K562 (cell line): ENCODE results near the gene RASSF1. TPM values are rescaled to one million over a fixed set of nuclear protein-coding genes. Genes with fewer than 3 reads are reported as not detected.
A peak's percentile ranks its signal among the peaks of the same experiment; 100 is the strongest.

Experiments used
- ARNT ChIP-seq, 2 experiments: fragments of 450-650 bp; IDR thresholded peaks; 2 replicates each; pipeline ENCODE4 v1.6.1; 2016; ENCODE audit warnings: mild to moderate bottlenecking in 1 of 2
- ATF1 ChIP-seq, 2 experiments: fragments of 450-650 bp in 1 of 2; IDR thresholded peaks; 2 replicates each; pipeline ENCODE4 v1.6.1; 2016; ENCODE audit warnings: missing compliant biosample characterization in 1 of 2, missing genetic modification characterization in 1 of 2
- CHCHD3 ChIP-seq: fragments of 250-450 bp; sonication (Bioruptor Pico); IDR thresholded peaks from 2 replicates; pipeline ENCODE4 v2.1.2; 2022; ENCODE audit warnings: mild to moderate bottlenecking
- CHD4 ChIP-seq: fragments of 200-600 bp; sonication (generic); IDR thresholded peaks from 3 replicates; pipeline ENCODE4 v1.6.1; 2012; ENCODE audit warnings: low read depth, mild to moderate bottlenecking, mixed read lengths, low read length, inconsistent platforms; ENCODE audit not compliant: insufficient read depth, insufficient replicate concordance, poor library complexity, severe bottlenecking
- ELK3 ChIP-seq: fragments of 450-650 bp; formaldehyde crosslinking; IDR thresholded peaks from 2 replicates; pipeline ENCODE4 v1.4.0; 2020; ENCODE audit warnings: mild to moderate bottlenecking
- HDAC6 ChIP-seq: IDR thresholded peaks from 2 replicates; pipeline ENCODE4 v1.6.1; 2012; ENCODE audit warnings: low read depth, mild to moderate bottlenecking, control low read depth, inconsistent platforms, low read length, moderate library complexity
- HEY1 ChIP-seq: fragments of 250-450 bp; sonication (Bioruptor Pico); IDR thresholded peaks from 2 replicates; pipeline ENCODE4 v1.5.0; 2020; ENCODE audit warnings: mild to moderate bottlenecking, moderate library complexity, borderline replicate concordance
- HOMEZ ChIP-seq: fragments of 250-450 bp; sonication (Bioruptor Pico); IDR thresholded peaks from 2 replicates; pipeline ENCODE4 v1.4.0; 2020; ENCODE audit warnings: mild to moderate bottlenecking, moderate library complexity
- IFI16 ChIP-seq: fragments of 250-450 bp; sonication (Bioruptor Pico); IDR thresholded peaks from 2 replicates; pipeline ENCODE4 v2.1.2; 2022; ENCODE audit warnings: mild to moderate bottlenecking, inconsistent platforms
- NR2F6 ChIP-seq: fragments of 450-650 bp; formaldehyde crosslinking; IDR thresholded peaks from 2 replicates; pipeline ENCODE4 v1.4.0; 2020; ENCODE audit warnings: mild to moderate bottlenecking
- PCBP2 ChIP-seq: fragments of 200-400 bp; formaldehyde crosslinking; IDR thresholded peaks from 2 replicates; pipeline ENCODE4 v1.6.1; 2018; ENCODE audit warnings: low read length, low read depth, mild to moderate bottlenecking, moderate library complexity; ENCODE audit not compliant: poor library complexity, severe bottlenecking
- PHB ChIP-seq: fragments of 250-450 bp; sonication (Bioruptor Pico); IDR thresholded peaks from 2 replicates; pipeline ENCODE4 v1.5.0; 2021
- PHF20 ChIP-seq: fragments of 450-650 bp; IDR thresholded peaks from 2 replicates; pipeline ENCODE4 v1.6.1; 2018; ENCODE audit not compliant: partially characterized antibody
- USF2 ChIP-seq: sonication (generic); formaldehyde crosslinking; IDR thresholded peaks from 2 replicates; pipeline ENCODE4 v1.5.0; 2020; ENCODE audit warnings: missing genetic modification reagents
- ZNF12 ChIP-seq: sonication (generic); formaldehyde crosslinking; IDR thresholded peaks from 2 replicates; pipeline ENCODE4 v1.4.0; 2020; ENCODE audit warnings: mild to moderate bottlenecking, missing genetic modification reagents
- ZNF197 ChIP-seq: fragments of 200-800 bp; sonication (Bioruptor generic); IDR thresholded peaks from 2 replicates; pipeline ENCODE4 v1.6.1; 2016; ENCODE audit warnings: low read depth, missing genetic modification characterization, missing compliant biosample characterization
- ZNF217 ChIP-seq: sonication (generic); formaldehyde crosslinking; IDR thresholded peaks from 2 replicates; pipeline ENCODE4 v1.8.0; 2022; ENCODE audit warnings: mild to moderate bottlenecking, missing genetic modification reagents
- ZNF431 ChIP-seq: sonication (generic); formaldehyde crosslinking; IDR thresholded peaks from 2 replicates; pipeline ENCODE4 v1.8.0; 2022; ENCODE audit warnings: mild to moderate bottlenecking, missing genetic modification reagents
- polyA plus RNA-seq, 8 experiments: library from polyadenylated mRNA; depleted of rRNA in 4 of 8; stranded (reverse) in 5 of 8; unstranded in 3 of 8; fragments of >200 nt; fragmentation: Nextera tagmentation in 2 of 8; fragmentation: Illumina TruSeq in 1 of 8; extraction: Ambion mirVana in 2 of 8; extraction: Trizol in 1 of 8; gene quantifications; 2 replicates each; pipeline versions ENCODE4 v1.2.1 to v1.2.3, GENCODE V29; 2011 to 2014; ENCODE audit warnings: inconsistent platforms in 1 of 8, missing spikeins in 1 of 8
- total RNA-seq, 7 experiments: library from RNA; depleted of rRNA in 6 of 7; stranded (reverse); fragments of >200 nt in 6 of 7; fragmentation: Illumina TruSeq in 2 of 7; extraction: Trizol in 2 of 7; gene quantifications; 2 replicates each; pipeline versions ENCODE4 v1.2.1 to v1.2.3, GENCODE V29; 2011 to 2021; ENCODE audit warnings: low replicate concordance in 1 of 7
- TF ChIP-seq, protein P1 (sequence below): IDR thresholded peaks from 2 replicates; pipeline ENCODE4 v1.6.1; 2012; ENCODE audit warnings: low read depth, low read length, improper control_type of control experiment, borderline replicate concordance

RASSF1 gene
- total and polyA plus RNA-seq, 9 of the 15 experiments (the other 6 are each of a cell fraction or from before 2014, with no cell fraction given), result 3.6 to 57.1 (median 24.6) TPM

- TF ChIP-seq, protein P1, sequence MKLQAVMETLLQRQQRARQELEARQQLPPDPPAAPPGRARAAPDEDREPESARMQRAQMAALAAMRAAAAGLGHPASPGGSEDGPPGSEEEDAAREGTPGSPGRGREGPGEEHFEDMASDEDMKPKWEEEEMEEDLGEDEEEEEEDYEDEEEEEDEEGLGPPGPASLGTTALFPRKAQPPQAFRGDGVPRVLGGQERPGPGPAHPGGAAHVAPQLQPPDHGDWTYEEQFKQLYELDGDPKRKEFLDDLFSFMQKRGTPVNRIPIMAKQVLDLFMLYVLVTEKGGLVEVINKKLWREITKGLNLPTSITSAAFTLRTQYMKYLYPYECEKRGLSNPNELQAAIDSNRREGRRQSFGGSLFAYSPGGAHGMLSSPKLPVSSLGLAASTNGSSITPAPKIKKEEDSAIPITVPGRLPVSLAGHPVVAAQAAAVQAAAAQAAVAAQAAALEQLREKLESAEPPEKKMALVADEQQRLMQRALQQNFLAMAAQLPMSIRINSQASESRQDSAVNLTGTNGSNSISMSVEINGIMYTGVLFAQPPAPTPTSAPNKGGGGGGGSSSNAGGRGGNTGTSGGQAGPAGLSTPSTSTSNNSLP, result no peak
- TF ChIP-seq HOMEZ (CRISPR knock-in tag) (no peak), ARNT (IDR thresholded peaks at IDR 0.05) (no peak), ZNF12 (CRISPR knock-in tag) (no peak; the same call in 1 of the 2 replicates), CHCHD3 (no peak), PHB (CRISPR knock-in tag) (no peak), PCBP2 (no peak), ATF1 (CRISPR knock-in tag; IDR thresholded peaks at IDR 0.05) (peak; percentile 36; the same call in 1 of the 2 replicates), ATF1 (tag; IDR thresholded peaks at IDR 0.05) (peak; percentile 96), NR2F6 (CRISPR knock-in tag) (no peak), HEY1 (CRISPR knock-in tag) (no peak), ZNF431 (no peak), ZNF217 (CRISPR knock-in tag) (no peak), PHF20 (peak; percentile 70), ELK3 (CRISPR knock-in tag) (no peak), IFI16 (no peak), HDAC6 (no peak), CHD4 (no peak), ZNF197 (CRISPR knock-in tag) (0 out of 2 replicates have a peak, but pooled peaks have one; percentile 89), USF2 (CRISPR knock-in tag) (no peak)
Observed at GRCh38 chr3:50350527-50351322, 10.1 kb upstream of the RASSF1 start, which contains the start of the genes CYB561D2 and NPRL2 (continued).
